GM23338 (cell line): Measurements from ENCODE around the gene NBDY.

Source experiments
- CREB1 ChIP-seq: fragments of 250-450 bp; sonication (Bioruptor Pico); IDR thresholded peaks from 2 replicates; pipeline ENCODE4 v1.5.0; 2020; ENCODE audit warnings: low read depth, mild to moderate bottlenecking, moderate library complexity
- EZH2 ChIP-seq: fragments of 200-600 bp; sonication (generic); IDR thresholded peaks from one replicate; pipeline ENCODE4 v1.8.0; 2017; ENCODE audit warnings: antibody characterized with exemption, mild to moderate bottlenecking, low read depth; ENCODE audit not compliant: unreplicated experiment
- EZH2phosphoT487 ChIP-seq: fragments of 200-600 bp; sonication (generic); IDR thresholded peaks from one replicate; pipeline ENCODE4 v1.8.1; 2018; ENCODE audit warnings: antibody characterized with exemption; ENCODE audit not compliant: unreplicated experiment
- JUNB ChIP-seq: IDR thresholded peaks from one replicate; pipeline ENCODE4 v1.6.1; 2016; ENCODE audit warnings: antibody characterized with exemption; ENCODE audit not compliant: unreplicated experiment
- NANOG ChIP-seq: IDR thresholded peaks from 2 replicates; pipeline ENCODE4 v1.6.1; 2016; ENCODE audit warnings: antibody characterized with exemption, borderline replicate concordance
- POLR2AphosphoS5 ChIP-seq: IDR thresholded peaks from 2 replicates; pipeline ENCODE4 v1.6.1; 2016; ENCODE audit warnings: antibody characterized with exemption, low read depth
- STAT1 ChIP-seq: IDR thresholded peaks from one replicate; pipeline ENCODE4 v1.6.1; 2016; ENCODE audit warnings: antibody characterized with exemption; ENCODE audit not compliant: unreplicated experiment
- ZNF114 ChIP-seq: fragments of 250-450 bp; sonication (Bioruptor Pico); IDR thresholded peaks from 2 replicates; pipeline ENCODE4 v1.5.0; 2020; ENCODE audit warnings: mild to moderate bottlenecking, moderate library complexity
- ZNF331 ChIP-seq: fragments of 250-450 bp; sonication (Bioruptor Pico); IDR thresholded peaks from 2 replicates; pipeline ENCODE4 v1.5.0; 2020; ENCODE audit warnings: low read depth, mild to moderate bottlenecking, moderate library complexity
- TF ChIP-seq, protein P1 (sequence below), 2 experiments: fragments of 200-600 bp in 1 of 2; sonication (generic) in 1 of 2; conservative IDR thresholded peaks; 2 replicates each; pipeline versions ENCODE4 v1.5.1 to v1.6.1; 2016 to 2017; ENCODE audit warnings: antibody characterized with exemption in 2 of 2, low read depth in 2 of 2, mild to moderate bottlenecking in 2 of 2, moderate library complexity in 1 of 2
- TF ChIP-seq, protein P2 (sequence below): IDR thresholded peaks from one replicate; pipeline ENCODE4 v1.6.1; 2018; ENCODE audit warnings: antibody characterized with exemption; ENCODE audit not compliant: unreplicated experiment
- TF ChIP-seq, protein P3 (sequence below): IDR thresholded peaks from 2 replicates; pipeline ENCODE4 v1.6.1; 2016; ENCODE audit warnings: antibody characterized with exemption

DNA sequence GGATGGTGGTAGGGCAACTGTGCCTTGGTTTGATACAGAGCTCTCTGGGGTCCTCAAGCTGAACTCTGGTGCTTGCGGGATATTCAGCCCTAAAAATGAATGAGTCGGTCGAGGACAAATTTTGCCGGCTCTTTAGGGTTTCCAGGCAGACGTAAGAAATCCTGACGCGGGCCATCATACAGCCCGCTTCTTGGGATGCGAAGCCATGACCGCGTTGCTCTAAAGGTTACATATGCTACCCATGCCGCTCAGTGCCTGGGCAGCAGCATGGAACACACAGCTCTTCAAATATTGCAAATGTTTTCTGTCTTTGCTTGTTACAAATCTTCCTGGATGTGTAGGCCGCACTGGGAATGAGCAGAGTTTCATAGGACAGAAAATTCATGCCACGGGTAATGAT lies 55.6 kb downstream of the NBDY start:
- TF ChIP-seq, protein P1, sequence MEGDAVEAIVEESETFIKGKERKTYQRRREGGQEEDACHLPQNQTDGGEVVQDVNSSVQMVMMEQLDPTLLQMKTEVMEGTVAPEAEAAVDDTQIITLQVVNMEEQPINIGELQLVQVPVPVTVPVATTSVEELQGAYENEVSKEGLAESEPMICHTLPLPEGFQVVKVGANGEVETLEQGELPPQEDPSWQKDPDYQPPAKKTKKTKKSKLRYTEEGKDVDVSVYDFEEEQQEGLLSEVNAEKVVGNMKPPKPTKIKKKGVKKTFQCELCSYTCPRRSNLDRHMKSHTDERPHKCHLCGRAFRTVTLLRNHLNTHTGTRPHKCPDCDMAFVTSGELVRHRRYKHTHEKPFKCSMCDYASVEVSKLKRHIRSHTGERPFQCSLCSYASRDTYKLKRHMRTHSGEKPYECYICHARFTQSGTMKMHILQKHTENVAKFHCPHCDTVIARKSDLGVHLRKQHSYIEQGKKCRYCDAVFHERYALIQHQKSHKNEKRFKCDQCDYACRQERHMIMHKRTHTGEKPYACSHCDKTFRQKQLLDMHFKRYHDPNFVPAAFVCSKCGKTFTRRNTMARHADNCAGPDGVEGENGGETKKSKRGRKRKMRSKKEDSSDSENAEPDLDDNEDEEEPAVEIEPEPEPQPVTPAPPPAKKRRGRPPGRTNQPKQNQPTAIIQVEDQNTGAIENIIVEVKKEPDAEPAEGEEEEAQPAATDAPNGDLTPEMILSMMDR (conservative IDR thresholded peaks at IDR 0.05; ENCODE audit: low read depth in 2 of 2), result no peak
- TF ChIP-seq EZH2phosphoT487, result no peak
- TF ChIP-seq EZH2, result no peak
- TF ChIP-seq POLR2AphosphoS5, result no peak
- no peak for TF ChIP-seq NANOG
- TF ChIP-seq, protein P2, sequence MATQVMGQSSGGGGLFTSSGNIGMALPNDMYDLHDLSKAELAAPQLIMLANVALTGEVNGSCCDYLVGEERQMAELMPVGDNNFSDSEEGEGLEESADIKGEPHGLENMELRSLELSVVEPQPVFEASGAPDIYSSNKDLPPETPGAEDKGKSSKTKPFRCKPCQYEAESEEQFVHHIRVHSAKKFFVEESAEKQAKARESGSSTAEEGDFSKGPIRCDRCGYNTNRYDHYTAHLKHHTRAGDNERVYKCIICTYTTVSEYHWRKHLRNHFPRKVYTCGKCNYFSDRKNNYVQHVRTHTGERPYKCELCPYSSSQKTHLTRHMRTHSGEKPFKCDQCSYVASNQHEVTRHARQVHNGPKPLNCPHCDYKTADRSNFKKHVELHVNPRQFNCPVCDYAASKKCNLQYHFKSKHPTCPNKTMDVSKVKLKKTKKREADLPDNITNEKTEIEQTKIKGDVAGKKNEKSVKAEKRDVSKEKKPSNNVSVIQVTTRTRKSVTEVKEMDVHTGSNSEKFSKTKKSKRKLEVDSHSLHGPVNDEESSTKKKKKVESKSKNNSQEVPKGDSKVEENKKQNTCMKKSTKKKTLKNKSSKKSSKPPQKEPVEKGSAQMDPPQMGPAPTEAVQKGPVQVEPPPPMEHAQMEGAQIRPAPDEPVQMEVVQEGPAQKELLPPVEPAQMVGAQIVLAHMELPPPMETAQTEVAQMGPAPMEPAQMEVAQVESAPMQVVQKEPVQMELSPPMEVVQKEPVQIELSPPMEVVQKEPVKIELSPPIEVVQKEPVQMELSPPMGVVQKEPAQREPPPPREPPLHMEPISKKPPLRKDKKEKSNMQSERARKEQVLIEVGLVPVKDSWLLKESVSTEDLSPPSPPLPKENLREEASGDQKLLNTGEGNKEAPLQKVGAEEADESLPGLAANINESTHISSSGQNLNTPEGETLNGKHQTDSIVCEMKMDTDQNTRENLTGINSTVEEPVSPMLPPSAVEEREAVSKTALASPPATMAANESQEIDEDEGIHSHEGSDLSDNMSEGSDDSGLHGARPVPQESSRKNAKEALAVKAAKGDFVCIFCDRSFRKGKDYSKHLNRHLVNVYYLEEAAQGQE, result no peak
- TF ChIP-seq JUNB, result no peak
- no peak for TF ChIP-seq ZNF114
- TF ChIP-seq STAT1, result no peak
- no peak for TF ChIP-seq CREB1 (CRISPR knock-in tag)
- TF ChIP-seq ZNF331 (CRISPR knock-in tag), result no peak
- TF ChIP-seq, protein P3, sequence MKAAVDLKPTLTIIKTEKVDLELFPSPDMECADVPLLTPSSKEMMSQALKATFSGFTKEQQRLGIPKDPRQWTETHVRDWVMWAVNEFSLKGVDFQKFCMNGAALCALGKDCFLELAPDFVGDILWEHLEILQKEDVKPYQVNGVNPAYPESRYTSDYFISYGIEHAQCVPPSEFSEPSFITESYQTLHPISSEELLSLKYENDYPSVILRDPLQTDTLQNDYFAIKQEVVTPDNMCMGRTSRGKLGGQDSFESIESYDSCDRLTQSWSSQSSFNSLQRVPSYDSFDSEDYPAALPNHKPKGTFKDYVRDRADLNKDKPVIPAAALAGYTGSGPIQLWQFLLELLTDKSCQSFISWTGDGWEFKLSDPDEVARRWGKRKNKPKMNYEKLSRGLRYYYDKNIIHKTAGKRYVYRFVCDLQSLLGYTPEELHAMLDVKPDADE, result no peak
